ENCODE data around the gene GRIA3.

Gene GRIA3

GRCh38 chrX:123210252-123210651 lies 26.2 kb downstream of the GRIA3 start:
- TF ChIP-seq, protein P1, sequence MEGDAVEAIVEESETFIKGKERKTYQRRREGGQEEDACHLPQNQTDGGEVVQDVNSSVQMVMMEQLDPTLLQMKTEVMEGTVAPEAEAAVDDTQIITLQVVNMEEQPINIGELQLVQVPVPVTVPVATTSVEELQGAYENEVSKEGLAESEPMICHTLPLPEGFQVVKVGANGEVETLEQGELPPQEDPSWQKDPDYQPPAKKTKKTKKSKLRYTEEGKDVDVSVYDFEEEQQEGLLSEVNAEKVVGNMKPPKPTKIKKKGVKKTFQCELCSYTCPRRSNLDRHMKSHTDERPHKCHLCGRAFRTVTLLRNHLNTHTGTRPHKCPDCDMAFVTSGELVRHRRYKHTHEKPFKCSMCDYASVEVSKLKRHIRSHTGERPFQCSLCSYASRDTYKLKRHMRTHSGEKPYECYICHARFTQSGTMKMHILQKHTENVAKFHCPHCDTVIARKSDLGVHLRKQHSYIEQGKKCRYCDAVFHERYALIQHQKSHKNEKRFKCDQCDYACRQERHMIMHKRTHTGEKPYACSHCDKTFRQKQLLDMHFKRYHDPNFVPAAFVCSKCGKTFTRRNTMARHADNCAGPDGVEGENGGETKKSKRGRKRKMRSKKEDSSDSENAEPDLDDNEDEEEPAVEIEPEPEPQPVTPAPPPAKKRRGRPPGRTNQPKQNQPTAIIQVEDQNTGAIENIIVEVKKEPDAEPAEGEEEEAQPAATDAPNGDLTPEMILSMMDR (IDR thresholded peaks at IDR 0.05): no peak
- no peak for TF ChIP-seq ZFX (IDR thresholded peaks at IDR 0.05; ENCODE audit: borderline replicate concordance)
- no peak overlapping the region for H3K27ac ChIP-seq

GRCh38 chrX:123215397-123216089 lies 31.5 kb downstream of the GRIA3 start:
- no peak overlapping the region for H3K27ac ChIP-seq
- TF ChIP-seq ZFX (IDR thresholded peaks at IDR 0.05; ENCODE audit: borderline replicate concordance): no peak
- TF ChIP-seq, protein P1 (IDR thresholded peaks at IDR 0.05): no peak

GRCh38 chrX:123217077-123217476 lies 33.0 kb downstream of the GRIA3 start:
- H3K27ac ChIP-seq: no peak overlapping the region
- no peak for TF ChIP-seq ZFX (IDR thresholded peaks at IDR 0.05; ENCODE audit: borderline replicate concordance)

GRCh38 chrX:123217728-123218127 lies 33.6 kb downstream of the GRIA3 start:
- no peak overlapping the region for H3K27ac ChIP-seq
- TF ChIP-seq ZFX (IDR thresholded peaks at IDR 0.05; ENCODE audit: borderline replicate concordance): no peak
- TF ChIP-seq, protein P1 (IDR thresholded peaks at IDR 0.05): no peak

DNA sequence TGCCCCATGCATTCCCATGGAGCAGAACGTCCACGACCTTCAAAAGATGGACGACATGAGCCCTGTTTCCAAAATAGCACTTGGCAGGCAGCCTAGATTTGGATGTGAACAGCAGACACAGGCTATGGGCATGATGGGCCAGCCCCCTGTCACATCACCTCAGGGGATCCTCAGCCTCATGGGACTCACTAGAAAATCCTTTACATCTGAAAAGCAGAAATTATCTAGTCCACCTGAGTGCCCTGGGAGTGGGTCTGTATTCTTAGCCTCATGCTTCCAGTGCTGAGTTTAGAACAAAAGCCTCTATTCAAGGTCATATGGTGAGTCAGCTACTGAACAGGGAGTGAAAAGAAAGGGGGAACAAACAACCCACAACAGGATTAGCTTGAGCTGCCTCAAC lies 35.8 kb downstream of the GRIA3 start:
- no peak for TF ChIP-seq ZFX (IDR thresholded peaks at IDR 0.05; ENCODE audit: borderline replicate concordance)
- TF ChIP-seq, protein P1 (IDR thresholded peaks at IDR 0.05): no peak
- no peak overlapping the region for H3K27ac ChIP-seq

DNA sequence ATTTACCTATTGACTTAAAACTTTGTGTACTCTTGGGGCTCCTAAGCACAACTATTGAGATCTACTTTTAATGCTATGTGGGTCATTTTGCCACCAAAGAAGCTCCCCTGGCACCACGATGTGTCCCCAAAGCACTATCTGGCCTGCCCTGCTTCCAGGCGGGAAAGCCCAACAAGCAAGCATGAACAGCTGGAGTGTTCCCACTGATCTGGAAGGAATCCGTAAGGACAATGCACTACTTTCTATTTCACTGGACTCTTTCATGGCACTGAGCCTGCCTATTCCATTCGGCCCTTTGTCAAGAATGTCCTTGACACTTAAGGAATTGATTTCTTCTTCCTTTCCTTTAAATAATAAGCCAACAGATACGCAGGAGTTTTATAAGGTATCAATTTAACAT lies 38.8 kb downstream of the GRIA3 start:
- no peak for TF ChIP-seq ZFX (IDR thresholded peaks at IDR 0.05; ENCODE audit: borderline replicate concordance)
- TF ChIP-seq, protein P1 (IDR thresholded peaks at IDR 0.05): no peak
- H3K27ac ChIP-seq: no peak overlapping the region

- H3K27ac ChIP-seq: no peak overlapping the region
- no peak for TF ChIP-seq ZFX (IDR thresholded peaks at IDR 0.05; ENCODE audit: borderline replicate concordance)
- TF ChIP-seq, protein P1 (IDR thresholded peaks at IDR 0.05): no peak
Observed at GRCh38 chrX:123223409-123223808, 39.3 kb downstream of the GRIA3 start.

DNA sequence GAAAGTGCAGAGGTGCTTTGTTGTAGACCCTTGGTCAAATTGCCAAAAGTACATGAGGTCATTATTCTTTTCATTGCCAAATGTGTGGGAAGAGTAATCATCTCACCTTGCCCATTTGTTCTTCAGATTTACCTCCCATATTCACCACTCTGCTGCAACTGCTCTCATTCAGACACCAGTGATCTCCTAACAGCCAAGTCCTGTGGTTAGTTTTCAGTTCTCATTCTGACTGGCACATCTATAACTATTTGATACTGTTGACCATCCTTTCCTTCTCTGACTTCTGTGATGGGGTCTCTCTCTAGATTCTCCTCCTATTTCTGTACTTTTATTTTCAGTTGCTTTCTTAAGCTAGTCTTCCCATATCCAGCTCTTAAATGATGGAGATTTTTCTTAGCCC lies 39.8 kb downstream of the GRIA3 start:
- no peak for TF ChIP-seq ZFX (IDR thresholded peaks at IDR 0.05; ENCODE audit: borderline replicate concordance)
- TF ChIP-seq, protein P1 (IDR thresholded peaks at IDR 0.05): no peak
- H3K27ac ChIP-seq: no peak overlapping the region
